Hepatocyte (in vitro differentiated cells): ENCODE data around the gene SV2C. TPM values are rescaled to one million over a fixed set of nuclear protein-coding genes. Genes with fewer than 3 reads are reported as not detected.

ENCODE experiments used
- DNase-seq: peaks from one replicate; pipeline ENCODE4 v3.0.0-alpha.2; 2016; ENCODE audit warnings: low spot score
- H2AFZ ChIP-seq: fragments of 200-600 bp; sonication (generic); 2 replicates; pipeline ENCODE4 v1.6.0; 2016; ENCODE audit warnings: antibody characterized with exemption, mild to moderate bottlenecking
- H3K27ac ChIP-seq: fragments of 200-600 bp; sonication (generic); 2 replicates; pipeline ENCODE4 v1.5.1; 2016; ENCODE audit warnings: mild to moderate bottlenecking
- H3K27me3 ChIP-seq: fragments of 200-600 bp; sonication (generic); 2 replicates; pipeline ENCODE4 v1.6.1; 2016
- H3K36me3 ChIP-seq: fragments of 200-600 bp; sonication (generic); replicated peaks from 2 replicates; pipeline ENCODE4 v1.5.1; 2016; ENCODE audit warnings: low read depth; ENCODE audit not compliant: insufficient read depth
- H3K4me1 ChIP-seq: fragments of 200-600 bp; sonication (generic); 2 replicates; pipeline ENCODE4 v1.5.1; 2016; ENCODE audit warnings: mild to moderate bottlenecking, moderate library complexity; ENCODE audit not compliant: insufficient read depth
- H3K4me2 ChIP-seq: fragments of 200-600 bp; sonication (generic); 2 replicates; pipeline ENCODE4 v1.6.0; 2016
- H3K4me3 ChIP-seq: fragments of 200-600 bp; sonication (generic); 2 replicates; pipeline ENCODE4 v1.5.1; 2016; ENCODE audit warnings: mild to moderate bottlenecking
- H3K79me2 ChIP-seq: fragments of 200-600 bp; sonication (generic); 2 replicates; pipeline ENCODE4 v1.6.0; 2017; ENCODE audit warnings: mild to moderate bottlenecking
- H3K9me2 ChIP-seq: fragments of 200-600 bp; sonication (generic); replicated peaks from 2 replicates; pipeline ENCODE4 v1.6.0; 2017; ENCODE audit warnings: mild to moderate bottlenecking; ENCODE audit not compliant: insufficient read depth
- H3K9me3 ChIP-seq: fragments of 200-600 bp; sonication (generic); 2 replicates; pipeline ENCODE4 v1.5.1; 2016; ENCODE audit warnings: low read depth, mild to moderate bottlenecking
- H4K20me1 ChIP-seq: fragments of 200-600 bp; sonication (generic); 2 replicates; pipeline ENCODE4 v1.6.0; 2016; ENCODE audit warnings: mild to moderate bottlenecking; ENCODE audit not compliant: insufficient read depth, poor library complexity, severe bottlenecking
- EZH2 ChIP-seq: fragments of 200-600 bp; sonication (generic); IDR thresholded peaks from 2 replicates; pipeline ENCODE4 v1.6.1; 2016; ENCODE audit warnings: antibody characterized with exemption, mild to moderate bottlenecking, borderline replicate concordance
- EZH2phosphoT487 ChIP-seq: fragments of 200-600 bp; sonication (generic); IDR thresholded peaks from one replicate; pipeline ENCODE4 v1.6.1; 2018; ENCODE audit warnings: antibody characterized with exemption, mild to moderate bottlenecking, low read depth, moderate library complexity; ENCODE audit not compliant: unreplicated experiment, severe bottlenecking
- WGBS: methylation state at CpG from one replicate; pipeline ENCODE4 v1.1.6; 2016; ENCODE audit warnings: low lambda C conversion rate; ENCODE audit errors: missing lambda C conversion rate; 5-methylcytosine and 5-hydroxymethylcytosine counted together
- polyA plus RNA-seq: library from polyadenylated mRNA; unstranded; fragments of >200 nt; fragmentation: Nextera tagmentation; extraction: Ambion mirVana; gene quantifications from 2 replicates; pipeline ENCODE4 v1.2.1, GENCODE V29; 2016
- total RNA-seq: library from RNA; depleted of rRNA; stranded (reverse); fragments of >200 nt; gene quantifications from 2 replicates; pipeline ENCODE4 v1.2.3, GENCODE V29; 2014
- TF ChIP-seq, protein P1 (sequence below): fragments of 200-600 bp; sonication (generic); IDR thresholded peaks from 2 replicates; pipeline ENCODE4 v1.5.1; 2016; ENCODE audit warnings: antibody characterized with exemption, mild to moderate bottlenecking; ENCODE audit not compliant: poor library complexity

The SV2C gene
- total and polyA plus RNA-seq, 2 experiments from 2014 or later = under 0.01 to 0.05 TPM

DNA sequence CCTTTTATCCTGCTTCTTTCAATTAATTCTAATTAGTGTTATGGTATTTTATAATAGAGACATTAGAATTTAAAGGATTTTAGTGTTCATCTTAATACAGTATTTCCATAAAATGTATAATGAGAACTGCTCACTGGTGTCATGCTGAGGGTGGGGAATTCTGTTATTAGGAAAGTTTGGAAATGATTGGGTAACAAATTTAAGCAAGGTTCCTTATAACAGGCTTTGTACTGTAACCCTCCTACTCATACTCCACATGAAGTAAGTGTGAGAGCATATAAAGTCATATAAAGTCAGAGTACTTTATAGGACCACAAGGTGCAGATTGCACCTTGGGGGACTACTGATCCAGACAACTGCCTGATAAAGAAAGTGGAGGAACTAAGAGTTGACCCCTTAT is 42.2 kb downstream of the SV2C start:
- no peak for DNase-seq
- H3K9me3 ChIP-seq = no peaks in the 10 kb centered on the region
- H3K36me3 ChIP-seq = no peaks in the 10 kb centered on the region
- H3K27me3 ChIP-seq = peaks cover 13% of the 10 kb centered on the region
- no peak overlapping the region for H2AFZ ChIP-seq
- no peak overlapping the region for H3K27ac ChIP-seq
- no peak overlapping the region for H3K4me2 ChIP-seq
- H3K4me3 ChIP-seq = no peak overlapping the region
- no peak for TF ChIP-seq EZH2
- TF ChIP-seq, protein P1, sequence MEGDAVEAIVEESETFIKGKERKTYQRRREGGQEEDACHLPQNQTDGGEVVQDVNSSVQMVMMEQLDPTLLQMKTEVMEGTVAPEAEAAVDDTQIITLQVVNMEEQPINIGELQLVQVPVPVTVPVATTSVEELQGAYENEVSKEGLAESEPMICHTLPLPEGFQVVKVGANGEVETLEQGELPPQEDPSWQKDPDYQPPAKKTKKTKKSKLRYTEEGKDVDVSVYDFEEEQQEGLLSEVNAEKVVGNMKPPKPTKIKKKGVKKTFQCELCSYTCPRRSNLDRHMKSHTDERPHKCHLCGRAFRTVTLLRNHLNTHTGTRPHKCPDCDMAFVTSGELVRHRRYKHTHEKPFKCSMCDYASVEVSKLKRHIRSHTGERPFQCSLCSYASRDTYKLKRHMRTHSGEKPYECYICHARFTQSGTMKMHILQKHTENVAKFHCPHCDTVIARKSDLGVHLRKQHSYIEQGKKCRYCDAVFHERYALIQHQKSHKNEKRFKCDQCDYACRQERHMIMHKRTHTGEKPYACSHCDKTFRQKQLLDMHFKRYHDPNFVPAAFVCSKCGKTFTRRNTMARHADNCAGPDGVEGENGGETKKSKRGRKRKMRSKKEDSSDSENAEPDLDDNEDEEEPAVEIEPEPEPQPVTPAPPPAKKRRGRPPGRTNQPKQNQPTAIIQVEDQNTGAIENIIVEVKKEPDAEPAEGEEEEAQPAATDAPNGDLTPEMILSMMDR = no peak
- TF ChIP-seq EZH2phosphoT487 = no peak
- no peaks in the 10 kb centered on the region for H3K79me2 ChIP-seq
- H3K9me2 ChIP-seq = no peaks in the 10 kb centered on the region
- H3K4me1 ChIP-seq = no peaks in the 10 kb centered on the region
- H4K20me1 ChIP-seq = no peaks in the 10 kb centered on the region

DNA sequence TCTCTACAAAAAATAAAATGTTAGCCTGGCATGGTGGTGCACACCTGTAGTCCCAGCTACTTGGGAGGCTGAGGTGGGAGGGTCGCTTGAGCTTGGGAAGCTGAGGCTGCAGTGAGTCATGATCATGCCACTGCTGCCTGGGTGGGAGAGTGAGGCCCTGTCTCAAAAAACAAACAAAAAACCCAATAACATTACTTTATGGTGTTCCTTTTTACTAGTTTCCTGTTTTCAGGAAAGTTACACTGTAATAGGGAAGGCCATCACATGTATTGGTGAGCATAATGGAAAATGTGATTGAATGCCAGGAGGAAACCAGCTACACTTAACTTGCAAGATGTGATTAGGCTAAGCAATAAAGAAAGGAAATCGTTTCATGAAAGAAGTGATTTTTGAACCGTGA is 42.7 kb downstream of the SV2C start:
- H3K36me3 ChIP-seq = no peaks in the 10 kb centered on the region
- WGBS = 87% methylated on average over 3 of the region's 3 CpGs

DNA sequence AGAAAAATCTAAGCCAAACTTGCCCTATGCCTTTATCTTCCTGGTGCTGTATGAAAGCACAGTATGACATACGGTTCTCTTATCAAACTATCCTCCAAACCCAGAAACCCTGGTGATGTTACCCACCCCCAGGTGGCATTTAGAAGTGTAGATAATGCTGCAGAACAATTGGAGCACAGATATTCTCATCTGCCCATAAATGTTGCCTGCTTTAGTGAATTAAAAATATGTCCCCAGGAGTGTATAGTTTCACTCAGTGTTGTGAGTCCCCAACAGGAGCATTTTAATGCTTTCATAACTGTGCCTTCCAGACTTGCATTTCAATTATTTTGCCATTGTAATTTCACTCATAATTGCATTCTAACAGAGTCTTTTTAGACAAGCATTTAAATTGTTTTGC is 50.8 kb downstream of the SV2C start:
- H3K27me3 ChIP-seq = peaks cover 18% of the 10 kb centered on the region
- H4K20me1 ChIP-seq = no peaks in the 10 kb centered on the region
- DNase-seq = no peak
- 52% methylated on average over 1 of the region's 1 CpG for WGBS
- H3K4me3 ChIP-seq = no peak overlapping the region
- TF ChIP-seq, protein P1 = no peak
- TF ChIP-seq EZH2 = no peak
- no peaks in the 10 kb centered on the region for H3K36me3 ChIP-seq
- no peaks in the 10 kb centered on the region for H3K9me2 ChIP-seq
- no peaks in the 10 kb centered on the region for H3K9me3 ChIP-seq
- no peak overlapping the region for H3K4me2 ChIP-seq
- H3K27ac ChIP-seq = no peak overlapping the region
- no peak overlapping the region for H2AFZ ChIP-seq
- no peaks in the 10 kb centered on the region for H3K4me1 ChIP-seq
- H3K79me2 ChIP-seq = no peaks in the 10 kb centered on the region

More for the DNA sequence above, 42.7 kb downstream of the SV2C start:
- no peak overlapping the region for H2AFZ ChIP-seq
- H3K27ac ChIP-seq = no peak overlapping the region
- no peak for DNase-seq
- no peak overlapping the region for H3K4me2 ChIP-seq
- no peaks in the 10 kb centered on the region for H3K9me3 ChIP-seq
- H3K9me2 ChIP-seq = no peaks in the 10 kb centered on the region
- H3K79me2 ChIP-seq = no peaks in the 10 kb centered on the region
- H3K4me3 ChIP-seq = no peak overlapping the region
- peaks cover 16% of the 10 kb centered on the region for H3K27me3 ChIP-seq
- TF ChIP-seq EZH2 = no peak
- no peaks in the 10 kb centered on the region for H3K4me1 ChIP-seq
- H4K20me1 ChIP-seq = no peaks in the 10 kb centered on the region

DNA sequence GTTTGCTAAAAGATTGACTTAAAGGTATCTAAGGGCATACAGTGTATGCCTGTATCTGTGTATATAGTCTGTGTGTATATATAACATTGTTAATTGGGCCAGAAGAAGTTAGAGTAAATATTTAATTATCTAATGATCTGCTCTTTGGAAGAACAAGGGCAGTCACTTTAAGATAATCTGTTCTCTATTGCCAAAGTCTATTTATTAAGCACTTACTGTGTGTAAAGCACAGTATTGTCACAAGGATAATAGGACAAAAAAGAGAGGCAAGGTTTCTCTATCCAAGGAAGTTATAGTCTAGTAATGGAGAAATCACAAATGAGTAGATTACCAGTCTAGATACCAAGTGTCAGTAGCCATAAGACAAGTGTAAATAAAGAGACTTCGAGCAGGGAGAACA is 51.5 kb downstream of the SV2C start:
- no peak for DNase-seq
- H3K4me2 ChIP-seq = no peak overlapping the region
- no peak overlapping the region for H3K4me3 ChIP-seq
- H2AFZ ChIP-seq = no peak overlapping the region
- no peaks in the 10 kb centered on the region for H3K79me2 ChIP-seq
- H3K27ac ChIP-seq = no peak overlapping the region
- H3K9me2 ChIP-seq = no peaks in the 10 kb centered on the region
- H3K4me1 ChIP-seq = no peaks in the 10 kb centered on the region
- H3K27me3 ChIP-seq = peaks cover 12% of the 10 kb centered on the region
- 46% methylated on average over 1 of the region's 1 CpG for WGBS
- H4K20me1 ChIP-seq = no peaks in the 10 kb centered on the region
- no peaks in the 10 kb centered on the region for H3K9me3 ChIP-seq
- TF ChIP-seq, protein P1 = no peak
- TF ChIP-seq EZH2 (no peak), EZH2phosphoT487 (peak; percentile 64)
- H3K36me3 ChIP-seq = no peaks in the 10 kb centered on the region
